RCC 7860 (cell line): ENCODE results near the gene KCNJ5.

Source experiments
- DNase-seq: peaks from one replicate; pipeline ENCODE4 v3.0.0-alpha.2; 2015; ENCODE audit warnings: low spot score
- FAIRE-seq: peaks from 2 replicates; lab custom pipeline; 2012; peaks lifted over from hg19 to GRCh38; lab: Jason Lieb, UNC

KCNJ5 gene

DNA sequence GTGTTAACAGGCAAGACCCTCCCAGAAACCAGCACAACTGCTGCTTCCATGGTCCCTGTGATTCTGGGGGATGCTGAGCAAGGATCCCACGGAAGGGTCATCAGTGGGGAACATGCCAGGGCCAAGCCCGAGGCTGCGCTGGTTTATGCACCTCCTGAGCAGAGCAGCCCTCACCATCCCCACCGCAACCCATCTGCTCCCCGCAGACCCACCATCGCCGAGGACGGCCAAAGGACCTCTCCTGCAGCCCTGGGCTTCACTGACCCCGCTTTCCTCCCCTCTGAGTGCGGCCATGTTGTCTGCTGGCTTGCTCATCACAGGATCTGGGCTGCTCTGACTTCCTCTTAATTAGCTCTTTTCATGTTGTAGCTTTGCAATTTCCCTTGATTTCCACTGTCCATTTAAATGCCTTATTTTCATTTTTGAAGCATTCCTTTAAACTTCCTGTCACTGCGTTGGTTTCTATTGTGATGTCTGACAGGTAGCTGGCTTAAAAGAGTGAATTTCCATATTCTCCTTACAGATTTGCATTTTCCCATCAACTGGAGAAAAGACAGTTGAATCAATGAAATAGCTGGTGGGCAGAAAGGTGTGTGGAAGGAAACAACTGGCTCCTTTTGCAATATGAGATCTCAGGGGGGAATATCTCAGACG lies 36.7 kb downstream of the KCNJ5 start:
- FAIRE-seq (no peak), DNase-seq (no peak)

DNA sequence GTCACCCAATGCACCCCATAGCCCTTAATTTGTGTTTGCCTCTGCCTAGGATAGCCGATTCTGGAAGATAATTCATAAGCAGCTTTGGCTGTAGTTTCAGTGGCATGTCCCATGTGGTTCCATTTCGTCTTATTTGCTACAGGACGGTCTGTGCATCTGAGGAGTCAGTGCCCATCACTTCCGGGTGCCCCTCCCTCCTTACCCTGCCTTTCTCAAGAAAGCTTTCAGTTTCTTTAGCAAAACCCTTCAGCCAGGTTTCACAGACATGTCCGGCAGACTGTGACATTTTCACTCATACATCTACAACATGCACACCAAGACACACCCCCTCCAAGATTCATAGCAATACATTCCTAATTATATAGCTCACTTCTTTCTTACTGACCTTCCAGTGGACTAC lies 37.2 kb downstream of the KCNJ5 start:
- DNase-seq (no peak), FAIRE-seq (no peak)

DNA sequence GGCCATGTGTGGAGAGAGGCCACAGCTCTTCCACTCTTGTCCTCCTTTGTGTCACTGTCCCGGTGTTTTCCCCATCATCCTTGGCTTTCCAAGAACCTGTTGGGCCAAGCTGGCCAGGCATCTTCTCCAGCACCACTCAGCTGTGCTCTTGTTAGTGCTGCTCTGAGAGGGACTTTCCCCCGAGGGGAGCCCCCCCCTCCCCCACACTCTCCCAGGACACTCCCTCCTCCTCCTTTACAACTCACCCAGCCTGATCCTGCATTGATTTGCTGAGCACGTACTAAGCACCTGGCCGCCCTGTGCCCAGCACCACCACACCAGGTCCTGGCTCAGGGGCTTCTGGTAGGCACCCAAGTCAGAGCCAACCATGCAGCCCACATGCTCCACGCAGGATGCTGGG lies 38.3 kb downstream of the KCNJ5 start:
- FAIRE-seq (no peak), DNase-seq (no peak)

DNA sequence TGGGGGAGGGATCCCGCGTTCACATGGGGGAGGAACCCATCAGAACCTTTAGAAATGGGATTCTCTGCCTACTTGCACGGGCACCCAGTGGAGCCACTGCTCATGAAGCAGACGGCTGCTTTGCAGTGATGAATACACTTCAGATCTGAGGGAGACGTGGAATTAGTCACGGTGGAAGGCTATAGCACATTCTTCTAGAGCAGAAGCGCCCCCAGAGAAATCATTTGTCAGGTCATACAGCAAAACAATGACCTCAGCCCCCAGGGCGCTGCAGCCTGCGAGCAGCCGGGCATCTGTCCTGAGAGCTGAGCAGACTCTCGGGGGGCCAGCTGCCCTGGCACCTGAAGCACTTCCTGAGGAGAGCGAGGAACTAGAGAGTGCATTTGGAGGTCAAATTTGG lies 38.8 kb downstream of the KCNJ5 start:
- FAIRE-seq (no peak), DNase-seq (no peak)

DNA sequence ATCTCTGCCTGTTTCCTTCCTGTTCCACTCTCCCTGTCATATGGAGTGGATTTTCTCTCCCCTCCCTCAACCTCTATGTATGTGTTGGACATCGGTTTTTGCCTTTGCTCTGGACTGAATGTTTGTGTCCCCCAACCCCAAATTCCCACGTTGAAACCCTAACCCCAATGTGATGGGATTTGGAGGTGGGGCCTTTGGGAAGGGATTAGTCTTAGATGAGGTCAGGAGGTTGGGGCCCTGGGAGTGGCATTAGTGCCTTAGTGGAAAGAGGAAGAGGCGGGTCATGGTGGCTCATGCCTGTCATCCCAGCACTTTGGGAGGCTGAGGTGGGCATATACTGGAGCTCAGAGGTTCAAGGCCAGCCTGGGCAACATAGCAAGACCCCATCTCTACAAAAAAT lies 39.9 kb downstream of the KCNJ5 start:
- DNase-seq (no peak), FAIRE-seq (no peak)

DNA sequence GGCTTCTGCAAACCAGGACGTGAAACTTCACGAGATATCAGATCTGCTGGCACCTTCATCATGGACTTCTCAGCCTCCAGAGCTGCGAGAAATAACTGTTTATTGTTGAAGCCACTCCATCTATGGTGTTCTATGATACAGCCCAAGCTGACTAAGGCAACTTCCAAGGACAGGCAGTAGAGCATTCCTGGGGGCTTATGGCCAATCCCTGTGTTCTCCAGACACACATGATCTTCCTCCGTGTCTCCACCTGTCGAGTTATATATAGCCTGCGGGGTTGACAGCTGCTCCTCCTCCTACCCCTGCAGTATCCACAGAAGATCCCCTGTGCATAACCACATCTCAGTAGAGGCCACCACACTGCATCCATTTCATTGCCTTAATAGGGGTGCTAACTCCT lies 40.5 kb downstream of the KCNJ5 start:
- DNase-seq (no peak), FAIRE-seq (no peak)

DNA sequence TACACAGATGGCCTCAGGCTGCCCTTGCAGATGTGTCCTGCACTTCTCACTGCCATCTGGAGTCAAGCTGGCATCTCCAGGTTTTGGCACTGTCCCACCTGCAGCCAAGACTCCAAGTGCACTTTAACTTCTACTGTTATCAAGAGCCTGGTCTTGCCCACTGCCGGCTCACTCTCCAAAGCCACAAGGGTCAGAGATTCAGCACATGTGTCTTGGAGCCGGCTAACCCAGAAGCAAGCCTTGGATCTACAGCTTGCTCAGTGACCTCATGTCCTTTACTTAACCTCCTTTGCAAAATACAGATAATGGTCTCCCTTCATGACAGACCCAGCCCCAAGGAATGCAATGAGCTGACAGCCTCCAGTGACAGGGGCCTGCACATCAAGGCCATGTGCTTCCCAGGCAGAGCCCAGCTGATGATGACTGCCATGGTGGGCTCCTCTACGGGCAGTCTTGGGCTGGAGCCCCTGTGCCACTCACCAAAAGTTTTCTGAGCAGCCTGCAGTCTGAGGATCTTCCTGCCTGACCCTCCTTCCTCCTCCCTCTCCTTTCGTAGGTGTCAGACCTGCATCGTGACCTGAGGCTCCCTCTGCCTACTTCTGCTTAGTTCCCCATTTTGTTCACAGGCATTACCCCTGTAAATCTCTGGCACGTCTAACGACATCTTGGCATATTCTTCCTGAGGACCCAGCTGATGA lies 42.5 kb downstream of the KCNJ5 start:
- DNase-seq (no peak), FAIRE-seq (no peak)

DNA sequence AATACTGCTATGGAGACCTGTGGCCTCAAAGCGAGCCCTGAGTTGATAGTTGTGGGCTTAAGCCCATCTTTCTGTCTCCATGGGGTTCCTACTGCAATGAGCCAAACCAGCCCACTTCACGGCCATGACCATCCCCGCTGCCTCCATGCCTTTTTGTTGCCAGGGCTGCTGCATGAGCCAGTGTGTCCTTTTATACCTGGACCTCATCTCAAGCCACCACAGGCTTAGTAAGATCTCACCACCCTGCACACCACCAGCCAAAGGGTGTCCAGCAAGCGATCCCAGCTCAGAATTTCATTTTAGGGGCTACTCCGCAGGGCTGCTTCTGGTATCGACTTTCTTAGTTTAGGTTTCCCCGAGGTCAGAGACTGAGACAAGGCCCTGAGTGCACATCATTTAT lies 43.2 kb downstream of the KCNJ5 start:
- FAIRE-seq, result no peak

DNA sequence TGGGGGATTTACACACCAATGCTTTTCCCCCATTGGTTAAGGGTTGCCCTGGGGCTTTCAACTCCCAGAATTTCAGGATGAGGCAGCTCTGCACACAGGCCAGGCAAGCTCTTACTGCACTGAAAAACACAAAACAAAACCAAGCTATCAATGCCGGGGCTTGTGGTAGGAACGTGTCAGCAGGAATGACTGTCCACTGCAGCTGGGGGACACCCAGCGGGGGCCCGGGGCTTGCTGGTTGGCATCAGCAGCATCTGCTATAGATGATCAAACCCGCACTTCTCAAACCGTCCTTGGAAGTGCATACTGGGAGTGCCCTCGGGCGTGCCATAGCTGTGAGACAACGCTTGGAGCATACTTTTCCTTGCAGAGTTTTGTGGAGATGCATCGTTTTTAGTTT lies 43.8 kb downstream of the KCNJ5 start:
- FAIRE-seq (no peak), DNase-seq (no peak)

More for the DNA sequence above, 43.2 kb downstream of the KCNJ5 start:
- DNase-seq, result no peak

DNA sequence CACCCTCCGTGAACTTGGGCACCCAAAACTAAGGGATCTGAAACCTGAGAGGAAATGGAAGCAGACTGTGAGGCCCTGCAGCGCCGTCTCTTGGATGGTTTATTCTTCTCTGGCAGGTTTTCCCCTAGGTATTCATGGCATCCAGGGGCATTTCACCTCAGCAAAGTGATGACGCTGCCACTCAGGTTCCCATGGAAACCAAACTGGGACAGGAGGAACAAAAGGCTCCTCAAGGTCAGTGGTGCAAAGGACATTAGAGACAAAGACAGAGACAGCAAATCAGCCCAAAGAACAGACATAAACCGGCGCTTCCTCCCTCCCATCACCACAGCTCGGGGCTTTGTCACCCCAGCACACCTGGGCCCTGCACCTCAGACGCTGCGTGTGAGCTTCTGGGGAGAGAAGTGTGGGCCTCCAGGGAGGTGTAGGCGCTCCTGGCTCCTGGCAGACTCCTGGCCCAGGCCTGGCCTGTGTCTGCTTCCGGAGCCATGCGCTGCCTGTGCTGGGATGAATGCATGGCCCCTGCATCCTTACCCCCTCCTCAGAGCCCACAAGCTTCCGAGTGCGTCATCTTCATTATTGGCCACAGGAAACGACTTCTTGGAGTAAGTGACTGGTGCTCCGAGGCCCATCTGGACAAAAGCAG lies 45.6 kb downstream of the KCNJ5 start:
- DNase-seq (no peak), FAIRE-seq (no peak)

DNA sequence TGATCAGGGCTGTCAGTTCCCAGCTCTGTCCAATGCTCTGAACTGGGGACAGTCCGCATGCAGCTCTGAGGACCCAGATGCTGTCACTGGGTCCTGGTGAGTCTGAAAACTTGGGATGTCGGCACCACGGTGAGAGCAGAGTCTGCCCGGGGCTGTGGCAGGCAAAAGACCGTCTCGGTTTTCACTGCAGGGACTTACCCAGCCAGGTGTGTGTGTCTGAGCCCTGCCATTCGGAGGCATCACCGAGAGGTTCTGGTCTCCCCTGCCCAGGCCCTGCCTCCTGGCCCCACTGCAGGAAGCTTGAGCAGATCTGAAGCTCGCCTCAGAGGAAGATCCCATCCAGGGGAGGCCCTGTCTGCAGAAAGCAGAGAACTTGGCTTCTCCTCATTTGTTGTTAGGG lies 46.3 kb downstream of the KCNJ5 start:
- DNase-seq, result no peak
- FAIRE-seq, result no peak

DNA sequence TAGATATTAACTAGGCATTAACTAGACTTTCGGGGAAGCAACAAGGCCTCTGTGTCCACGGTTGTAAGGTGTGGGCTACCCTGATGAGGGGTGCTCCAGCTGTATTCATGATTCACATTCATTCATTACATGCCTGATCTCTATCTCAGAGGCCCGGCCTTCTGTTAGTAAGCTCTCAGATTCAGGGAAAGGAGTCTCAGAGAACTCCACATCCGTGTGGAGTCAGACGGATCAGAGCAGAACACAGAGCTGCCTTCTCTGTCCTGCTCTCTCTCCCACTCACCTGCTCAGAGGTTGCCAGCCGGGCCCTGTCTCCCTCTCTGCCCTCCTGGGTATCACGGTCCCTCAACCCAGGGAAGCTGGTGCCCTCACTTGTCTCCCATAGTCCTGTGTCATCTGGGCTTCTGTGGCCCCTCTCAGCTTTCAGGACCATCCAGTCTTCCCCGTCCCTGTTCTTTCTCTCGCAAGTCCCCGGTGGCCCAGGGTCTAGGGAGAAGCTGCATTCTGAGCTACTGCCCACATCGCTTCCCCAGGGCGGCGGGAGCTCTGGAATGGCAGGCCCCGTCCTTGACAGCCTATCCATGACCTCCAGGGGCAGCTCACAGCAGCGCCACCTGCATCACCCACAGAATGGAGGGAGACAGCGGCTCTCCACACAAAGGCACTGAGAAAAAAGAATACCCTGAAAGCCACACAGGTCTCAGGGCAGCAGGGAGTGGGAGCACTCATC lies 47.2 kb downstream of the KCNJ5 start:
- DNase-seq, result no peak

DNA sequence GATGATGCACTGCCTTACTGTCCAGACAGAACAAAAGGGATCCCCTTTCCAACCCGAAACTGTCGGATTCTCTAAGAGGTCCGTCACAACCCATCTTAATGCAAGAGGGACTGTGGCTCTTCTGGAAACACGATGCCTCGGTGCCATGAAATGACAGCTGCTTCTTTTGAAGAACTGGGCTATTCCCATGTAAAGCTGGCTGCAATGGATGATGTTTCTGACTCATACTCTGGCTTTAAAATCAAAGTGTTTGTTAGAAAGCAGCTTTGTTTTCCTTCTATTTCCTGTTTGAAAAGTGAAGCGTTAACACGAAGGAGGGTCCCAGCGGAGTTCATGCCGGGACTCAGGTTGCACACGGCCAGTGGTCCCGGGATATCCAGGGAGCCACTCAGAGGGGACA lies 48.4 kb downstream of the KCNJ5 start:
- DNase-seq (no peak), FAIRE-seq (no peak)

More for the DNA sequence above, 47.2 kb downstream of the KCNJ5 start:
- FAIRE-seq, result no peak

DNA sequence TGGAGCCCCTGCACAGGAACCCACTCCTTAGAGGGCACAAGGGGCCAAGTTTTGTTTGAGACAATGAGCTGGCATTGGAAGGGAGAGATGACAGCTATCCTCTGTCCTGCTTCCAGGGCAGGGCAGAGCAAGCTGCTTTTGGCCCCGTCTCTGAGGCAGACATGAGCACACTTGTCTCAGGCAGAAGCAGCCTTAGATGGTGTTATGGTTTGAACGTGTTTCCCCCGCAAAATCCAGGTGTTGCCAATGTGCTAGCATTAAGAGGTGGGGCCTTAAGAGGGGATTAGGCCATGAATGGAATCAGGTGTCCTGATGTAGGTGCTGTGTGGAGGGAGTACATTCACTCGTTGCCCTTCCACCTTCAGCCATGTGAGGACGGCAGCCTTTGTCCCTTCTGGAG lies 49.0 kb downstream of the KCNJ5 start:
- FAIRE-seq (no peak), DNase-seq (no peak)

DNA sequence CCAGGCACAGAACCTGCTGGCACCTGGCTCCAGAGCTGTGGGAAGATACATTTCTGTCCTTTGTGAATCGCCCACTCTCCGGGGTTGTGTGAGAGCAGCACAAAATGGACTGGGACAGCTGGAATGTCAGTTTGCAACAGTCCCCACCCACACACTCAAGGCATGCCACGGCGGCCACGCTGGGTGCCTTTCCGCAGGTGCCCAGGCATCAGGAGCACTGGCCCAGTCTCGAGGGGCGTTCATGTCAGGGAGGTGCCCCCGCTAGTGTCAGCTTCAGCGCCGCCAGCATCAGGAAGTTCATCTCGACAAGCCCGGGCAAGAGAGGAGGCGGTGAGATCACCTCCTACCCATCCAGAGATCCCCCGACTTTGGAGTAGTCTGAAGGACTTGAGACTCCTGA lies 49.4 kb downstream of the KCNJ5 start:
- DNase-seq, result no peak
- no peak for FAIRE-seq

DNA sequence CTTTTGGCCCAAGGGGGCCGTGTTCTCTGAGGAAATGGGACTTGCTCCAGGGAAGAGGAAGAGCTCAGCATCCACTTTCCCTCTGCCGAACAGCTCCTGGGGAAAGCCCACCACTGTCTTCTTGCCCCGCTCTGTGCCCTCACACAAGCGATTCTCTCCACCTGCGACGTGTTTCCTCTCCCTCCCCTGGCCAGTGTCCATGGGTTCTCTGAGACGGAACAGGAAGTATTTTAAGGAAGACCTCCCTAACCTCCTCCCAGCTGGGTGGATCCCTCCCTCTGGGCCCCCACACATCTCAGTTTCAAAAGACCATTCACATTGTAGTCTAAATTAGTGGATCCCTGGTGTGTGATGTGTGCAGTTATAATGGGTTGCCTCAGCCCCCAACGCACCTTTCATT lies 50.0 kb downstream of the KCNJ5 start:
- DNase-seq, result no peak
- no peak for FAIRE-seq

DNA sequence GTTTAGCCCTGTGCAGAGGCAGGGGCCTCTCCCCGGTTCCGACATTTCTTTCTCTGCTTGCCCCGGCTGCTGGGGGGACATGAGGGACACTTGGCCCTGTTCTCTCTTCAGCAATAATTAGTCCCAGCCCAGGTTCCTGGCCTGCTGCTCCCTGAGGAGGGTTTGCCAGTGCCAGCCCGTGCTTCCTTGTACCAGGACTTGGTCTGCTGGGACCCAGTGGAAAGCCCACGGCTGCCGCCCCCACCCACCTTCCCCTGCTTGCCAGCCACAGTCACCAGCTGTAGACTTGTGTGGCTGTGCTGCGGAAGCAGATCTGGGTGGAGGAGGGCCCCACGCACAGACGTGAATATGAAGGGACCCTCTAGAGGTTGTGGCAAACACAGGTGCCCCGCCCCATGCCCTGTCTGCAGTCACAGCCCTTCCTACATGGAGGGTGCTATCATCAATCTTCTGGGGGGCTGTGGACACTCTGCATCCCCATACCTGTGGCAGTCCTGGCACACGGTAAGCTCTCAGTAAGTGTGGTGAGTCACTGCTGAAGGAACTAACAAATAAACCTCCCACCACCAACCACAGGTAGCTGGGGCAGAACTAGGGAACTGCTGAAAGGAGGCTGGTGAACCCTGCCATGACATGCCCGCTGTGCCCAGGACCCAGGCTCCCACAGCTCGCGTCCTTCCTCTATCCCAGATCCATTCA lies 50.6 kb downstream of the KCNJ5 start:
- DNase-seq (no peak), FAIRE-seq (no peak)

DNA sequence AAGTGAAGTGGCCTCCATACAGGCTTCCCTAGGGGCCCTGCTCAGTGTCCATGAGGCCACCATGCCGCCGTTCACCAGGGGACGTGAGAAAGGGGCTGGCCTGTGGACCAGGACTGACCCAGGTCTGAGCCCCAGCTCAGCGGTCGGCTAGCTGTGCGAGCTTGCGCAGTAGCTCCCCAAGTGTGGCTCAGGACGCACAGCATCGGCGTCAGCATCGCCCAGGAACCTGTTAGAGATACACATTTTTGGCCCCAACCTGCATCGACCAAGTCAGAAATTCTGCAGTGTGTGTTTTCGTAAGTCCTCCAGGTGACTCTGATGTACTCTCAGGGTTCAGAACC lies 51.1 kb downstream of the KCNJ5 start:
- FAIRE-seq (no peak), DNase-seq (no peak)

DNA sequence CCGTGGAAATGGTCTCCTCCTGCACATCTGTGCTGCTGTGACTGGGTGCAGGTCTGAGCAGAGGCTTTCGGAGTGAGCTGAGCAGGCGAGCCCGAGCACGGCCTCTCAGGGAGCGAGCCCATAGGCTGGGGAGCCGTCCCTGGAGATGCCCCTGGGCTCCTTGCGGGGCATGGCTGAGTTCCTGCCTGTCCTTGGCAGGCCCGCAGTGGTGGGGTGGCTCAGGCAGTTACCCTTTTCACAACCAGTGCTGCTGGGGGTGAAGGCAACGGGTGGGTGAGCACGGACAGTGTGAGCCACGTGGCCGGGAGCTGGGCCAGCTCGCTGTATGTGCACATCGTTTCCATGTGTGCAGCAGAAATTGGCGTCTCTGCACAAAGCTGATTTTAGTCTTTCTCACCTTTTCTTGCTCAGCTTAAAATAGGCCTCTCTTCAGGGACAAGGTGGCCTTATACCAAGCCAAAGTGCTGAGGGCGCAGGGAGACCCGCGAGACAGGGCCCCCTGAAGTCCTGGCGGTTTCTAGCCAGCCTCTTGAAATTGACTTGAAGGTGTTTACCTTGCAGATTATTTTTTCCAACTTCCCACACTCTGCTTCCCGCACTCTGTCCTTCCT lies 51.8 kb downstream of the KCNJ5 start, which contains the start of gene TP53AIP1:
Gene TP53AIP1, minus strand, starts transcription at position 55 of the 611 bp plus-strand sequence. CDS start 5,053 bp downstream, outside the sequence.
- no peak for DNase-seq
- FAIRE-seq, result no peak

DNA sequence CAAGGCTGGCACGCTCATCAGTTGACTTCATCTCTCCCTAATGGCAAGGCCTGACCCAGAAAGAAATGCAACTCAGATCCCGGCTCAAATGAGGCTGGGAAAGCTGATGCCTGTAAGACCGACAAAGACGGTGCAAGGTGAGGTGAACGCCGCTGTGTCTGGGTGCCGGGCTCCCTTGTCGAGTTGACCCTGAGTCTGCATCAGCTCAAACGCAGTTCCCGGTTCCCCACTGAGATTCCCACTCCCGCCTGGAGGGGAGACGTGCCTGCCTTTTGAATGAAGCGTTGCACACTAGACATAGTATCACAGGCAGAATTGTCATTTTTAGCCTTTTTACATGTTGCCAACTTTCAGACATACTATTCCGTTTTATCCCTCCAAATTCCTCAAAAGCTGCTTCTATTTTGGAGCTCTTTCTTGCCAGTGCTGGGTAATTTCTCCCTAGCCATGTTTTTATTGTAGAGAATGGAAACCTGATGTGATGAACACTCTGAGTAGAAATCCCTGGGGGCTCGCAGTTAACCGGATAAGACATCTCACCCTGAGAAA lies 52.3 kb downstream of the KCNJ5 start:
- FAIRE-seq (no peak), DNase-seq (no peak)
